HG02870 (cell line): ENCODE results near the gene CPN2.
A peak's percentile ranks its signal among the peaks of the same experiment; 100 is the strongest.

Source experiments
- ATAC-seq: cut with Tn5 transposase; IDR thresholded peaks from one replicate; pipeline ENCODE4 v1.9.1; 2021; ENCODE audit warnings: mild to moderate bottlenecking, moderate library complexity; ENCODE audit not compliant: unreplicated experiment

CPN2 gene

DNA sequence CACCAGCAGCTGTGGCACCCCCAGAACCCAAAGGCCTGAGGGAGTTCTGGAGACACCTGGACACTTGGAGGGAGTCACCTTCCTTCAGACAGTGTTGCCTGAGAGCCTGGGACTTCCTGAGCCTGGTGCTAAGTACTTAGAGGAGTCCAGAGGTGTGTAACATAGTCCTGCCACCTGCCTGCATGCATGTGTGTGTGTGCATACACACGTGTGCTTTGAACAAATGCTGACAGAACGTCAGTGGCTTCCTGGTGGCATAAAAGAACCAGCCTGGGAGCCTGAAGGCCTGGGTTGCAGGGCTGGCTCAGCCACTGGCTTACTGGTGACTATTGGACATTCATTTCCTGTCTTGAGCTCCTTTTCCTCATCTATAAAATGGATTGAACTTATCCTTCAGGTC lies 3.2 kb upstream of the CPN2 start:
- no peak for ATAC-seq

DNA sequence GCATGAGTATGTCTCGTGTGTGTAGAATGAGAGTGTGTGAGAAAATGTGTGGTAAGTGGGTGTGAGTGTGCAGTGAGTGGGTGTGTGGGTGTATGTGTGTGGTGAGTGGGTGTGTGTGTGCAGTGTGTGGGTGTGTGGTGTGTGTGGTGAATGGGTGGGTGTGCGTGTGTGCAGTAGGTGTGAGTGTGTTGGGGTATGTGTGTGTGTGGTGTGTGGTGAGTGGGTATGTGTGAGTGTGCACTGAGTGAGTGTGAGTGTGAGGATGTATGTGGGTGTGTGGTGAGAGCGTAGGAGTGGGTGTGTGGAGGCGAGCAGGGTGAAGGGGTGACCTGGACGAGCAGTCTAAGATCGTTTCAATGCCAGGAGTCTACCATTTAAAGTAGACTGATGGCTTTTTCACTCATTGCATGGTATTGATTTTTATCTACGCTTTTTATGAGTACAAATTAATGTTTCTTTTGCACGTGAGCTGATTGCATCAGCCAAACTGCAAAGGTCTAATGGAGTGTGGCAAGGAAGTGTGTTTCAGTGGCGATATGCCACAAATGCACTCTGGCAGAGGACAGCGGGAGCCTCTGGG lies 1.6 kb upstream of the CPN2 start:
- ATAC-seq = no peak

DNA sequence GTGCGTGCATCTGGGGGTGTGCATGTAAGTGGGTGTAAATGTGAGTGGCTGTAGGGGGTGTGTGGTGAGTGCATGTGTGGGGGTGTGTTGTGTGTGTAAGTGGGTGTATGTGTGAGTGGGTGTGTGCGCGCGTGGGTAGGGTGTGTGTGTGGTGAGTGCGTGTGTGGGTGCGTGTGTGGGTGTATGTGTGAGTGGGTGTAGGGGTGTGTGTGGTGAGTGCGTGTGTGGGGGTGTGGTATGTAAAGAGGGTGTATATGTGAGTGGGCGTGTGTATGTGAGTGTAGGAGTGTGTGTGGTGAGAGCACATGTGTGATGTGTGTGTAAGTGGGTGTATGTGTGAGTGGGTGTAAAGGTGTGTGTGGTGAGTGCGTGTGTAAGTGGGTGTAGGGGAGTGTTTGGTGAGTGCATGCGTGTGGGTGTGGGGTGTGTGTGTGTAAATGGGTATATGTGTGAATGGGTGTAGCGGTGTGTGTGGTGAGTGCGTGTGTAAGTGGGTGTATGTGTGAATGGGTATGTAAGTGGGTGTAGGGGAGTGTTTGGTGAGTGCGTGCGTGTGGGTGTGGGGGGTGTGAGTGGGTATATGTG lies 916 bp upstream of the CPN2 start:
- ATAC-seq = no peak

DNA sequence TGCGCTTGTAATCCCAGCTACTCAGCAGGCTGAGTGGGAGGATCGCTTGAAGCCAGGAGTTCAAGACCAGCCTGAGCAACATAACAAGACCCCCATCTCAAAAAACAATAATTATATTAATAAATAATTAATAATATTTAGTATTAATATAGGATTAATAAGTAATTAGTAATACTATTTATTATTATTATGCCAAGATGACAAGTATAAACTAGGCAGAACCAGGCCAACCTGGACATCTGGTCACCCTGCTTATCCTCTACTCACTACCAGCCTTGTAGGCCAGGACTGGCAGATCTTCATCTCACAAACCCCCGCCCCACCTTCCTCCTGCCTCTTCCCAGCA lies 429 bp downstream of the CPN2 start:
- ATAC-seq = no peak

DNA sequence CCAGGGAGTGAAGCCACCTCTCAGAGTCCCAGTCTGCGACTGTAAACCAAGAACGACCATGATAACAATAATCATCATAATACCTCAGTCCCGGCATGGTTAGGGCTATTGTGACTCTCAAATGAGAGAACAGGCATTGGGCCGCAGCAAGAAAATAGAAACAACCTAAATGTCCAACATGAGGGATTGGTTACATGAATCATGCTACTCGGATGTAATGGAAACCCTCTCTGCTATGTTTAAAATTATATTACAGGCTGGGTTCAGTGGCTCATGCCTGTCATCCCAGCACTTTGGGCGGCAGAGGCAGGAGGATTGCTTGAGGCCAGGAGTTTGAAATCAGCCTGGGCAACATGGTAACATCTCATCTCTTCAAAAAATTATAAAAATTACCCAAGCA lies 2.8 kb downstream of the CPN2 start:
- no peak for ATAC-seq

DNA sequence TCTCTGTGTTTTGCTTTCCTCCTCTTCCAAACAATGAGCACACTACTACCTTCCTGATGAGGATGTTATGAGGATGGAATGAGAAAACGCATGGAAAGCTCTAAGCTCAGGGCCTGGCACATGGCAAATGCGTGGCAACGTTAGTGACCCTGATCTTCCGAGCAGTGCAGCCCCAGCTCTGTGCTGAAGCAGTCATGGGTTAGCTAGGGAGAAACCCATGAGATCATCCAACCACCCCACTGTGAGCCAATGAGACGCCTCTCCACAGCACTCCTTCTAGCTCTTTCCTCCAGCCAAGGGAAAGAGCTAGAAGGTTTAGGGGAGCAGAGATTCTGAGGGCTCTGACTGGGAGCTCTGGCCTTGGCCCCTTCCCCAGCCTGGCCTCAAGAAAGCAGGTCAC lies 4.5 kb downstream of the CPN2 start:
- no peak for ATAC-seq

DNA sequence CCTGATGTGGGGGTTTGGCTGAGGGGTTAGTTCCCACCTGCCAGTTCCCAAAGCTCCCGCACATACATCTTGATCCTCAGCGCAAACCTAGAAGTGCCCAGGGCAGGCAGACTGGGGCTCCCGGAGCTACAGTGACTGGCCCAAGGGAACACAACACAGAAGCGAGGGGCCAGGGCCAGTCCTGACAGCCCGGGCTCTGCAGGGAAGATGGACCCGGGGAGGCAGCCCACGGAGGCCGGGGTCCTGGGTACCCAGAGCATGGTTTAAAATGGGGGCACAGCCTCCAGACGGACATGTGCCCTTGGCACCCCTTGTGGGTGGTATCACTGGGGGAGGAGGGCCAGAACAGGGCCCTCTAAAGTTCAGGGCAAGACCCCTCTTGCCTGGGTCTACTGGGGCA lies 5.1 kb downstream of the CPN2 start:
- no peak for ATAC-seq

DNA sequence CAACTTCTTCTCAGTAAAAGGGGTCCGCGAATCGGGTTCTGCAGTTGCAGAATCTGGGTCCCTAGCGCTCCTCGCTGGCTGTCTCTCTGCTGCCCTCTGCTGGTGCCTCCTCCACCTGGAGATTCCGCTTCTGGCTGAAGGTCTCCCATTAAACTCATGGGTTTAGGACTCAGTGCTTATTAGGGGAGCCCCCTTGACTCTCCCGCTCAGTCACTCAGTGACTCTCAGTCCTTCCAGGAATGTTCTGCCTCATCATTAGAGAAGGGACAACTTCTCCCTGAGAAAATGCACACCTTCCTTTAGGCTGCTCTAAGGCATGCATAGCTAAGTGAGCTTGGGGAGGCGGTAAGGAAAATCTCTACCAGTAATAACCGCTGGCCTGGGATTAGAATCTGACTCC lies 7.1 kb downstream of the CPN2 start:
- peak; percentile 50 for ATAC-seq

DNA sequence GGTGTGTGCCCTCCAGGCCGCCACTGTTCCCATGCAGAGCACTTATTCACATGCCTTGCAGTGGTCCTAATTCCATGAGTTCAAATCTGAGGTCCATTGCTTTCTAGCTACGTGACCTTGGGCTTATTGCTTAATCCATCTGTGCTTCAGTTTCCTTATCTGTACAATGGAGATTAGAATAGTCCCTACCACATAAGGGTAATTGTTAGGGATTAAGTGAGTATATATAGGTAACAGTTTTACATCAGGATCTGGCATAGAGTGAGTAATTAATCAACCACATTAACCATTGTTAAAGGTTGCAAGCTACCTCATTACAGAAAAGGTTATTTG lies 7.6 kb downstream of the CPN2 start:
- ATAC-seq = no peak

DNA sequence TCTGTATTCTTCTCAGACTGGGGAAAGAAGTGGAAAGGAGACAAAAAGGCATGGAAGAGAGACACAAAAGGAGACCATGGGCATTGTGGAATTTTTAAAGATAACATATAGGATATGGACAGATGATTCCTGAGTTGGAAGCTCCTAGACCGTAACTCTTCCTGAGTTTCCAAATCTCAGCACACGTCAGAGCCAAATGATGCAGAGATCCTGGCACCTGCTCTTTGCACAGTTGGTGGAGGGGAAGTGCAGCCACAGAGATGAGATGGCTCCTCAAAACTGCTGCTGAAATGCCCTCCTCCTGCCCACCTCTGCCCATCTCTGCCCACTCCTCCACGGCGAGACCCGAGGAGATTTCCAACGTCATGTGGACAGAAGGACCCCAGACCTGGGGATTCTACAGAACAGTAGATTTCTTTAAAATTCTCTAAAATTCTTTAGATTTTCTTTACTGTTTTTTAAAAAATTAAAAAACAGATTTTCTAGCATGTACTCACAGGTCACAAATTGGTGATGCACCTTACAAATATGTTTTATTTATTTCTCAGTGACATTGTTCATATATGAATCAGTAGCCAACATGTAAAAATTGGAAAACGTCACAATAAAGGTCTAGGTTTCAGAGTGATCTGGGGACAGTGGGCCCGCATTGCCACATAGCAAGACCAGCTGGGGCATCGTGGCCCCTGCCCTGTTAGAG lies 8.1 kb downstream of the CPN2 start:
- no peak for ATAC-seq

DNA sequence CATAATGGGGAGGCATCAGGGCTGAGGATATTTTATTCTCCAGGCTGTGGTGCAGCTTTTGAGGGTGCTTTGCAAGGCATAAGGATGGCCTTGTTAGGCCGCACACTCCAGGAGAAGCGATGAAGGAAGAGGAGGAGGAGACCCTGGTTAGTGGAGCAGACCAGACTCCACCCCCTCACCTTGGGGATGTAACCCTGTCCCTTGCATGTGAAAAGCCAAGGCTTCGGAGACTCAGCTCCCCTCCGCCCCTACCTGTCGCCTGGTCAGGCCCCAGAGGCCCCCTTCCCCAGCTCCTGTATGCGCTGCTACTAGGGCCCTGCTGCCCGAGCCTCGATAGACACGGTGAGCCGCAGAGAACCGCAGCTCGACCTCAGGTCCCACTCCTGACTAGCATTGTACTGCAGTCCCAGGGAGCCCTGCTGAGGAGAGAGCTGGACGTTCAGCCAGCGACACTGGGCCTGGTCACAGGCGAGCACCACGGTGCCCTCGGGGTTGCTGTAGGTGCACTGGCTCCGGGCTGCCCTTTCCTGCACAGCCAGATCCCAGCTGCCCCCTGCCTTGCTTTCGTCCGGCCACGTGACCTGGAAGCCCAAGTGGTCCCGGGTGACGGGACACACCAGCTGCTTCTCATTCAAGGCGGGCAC lies 10.2 kb downstream of the CPN2 start:
- no peak for ATAC-seq

DNA sequence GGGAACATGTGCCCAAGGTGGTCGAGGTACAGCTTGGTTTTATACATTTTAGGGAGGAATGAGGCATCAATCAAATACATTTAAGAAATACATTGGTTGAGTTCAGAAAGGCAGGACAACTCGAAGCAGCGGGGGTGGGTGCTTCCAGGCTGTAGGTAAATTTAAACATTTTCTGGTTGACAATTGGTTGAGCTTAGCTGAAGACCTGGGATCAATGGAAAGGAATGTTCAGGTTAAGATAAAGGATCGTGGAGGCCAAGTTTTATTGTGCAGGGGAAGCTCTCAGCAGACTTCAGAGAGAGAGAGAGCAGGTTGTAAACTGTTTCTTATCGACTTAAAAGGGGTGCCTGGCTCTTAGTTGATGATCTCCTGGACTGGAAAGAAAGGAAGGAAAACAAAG lies 11.3 kb downstream of the CPN2 start:
- no peak for ATAC-seq

DNA sequence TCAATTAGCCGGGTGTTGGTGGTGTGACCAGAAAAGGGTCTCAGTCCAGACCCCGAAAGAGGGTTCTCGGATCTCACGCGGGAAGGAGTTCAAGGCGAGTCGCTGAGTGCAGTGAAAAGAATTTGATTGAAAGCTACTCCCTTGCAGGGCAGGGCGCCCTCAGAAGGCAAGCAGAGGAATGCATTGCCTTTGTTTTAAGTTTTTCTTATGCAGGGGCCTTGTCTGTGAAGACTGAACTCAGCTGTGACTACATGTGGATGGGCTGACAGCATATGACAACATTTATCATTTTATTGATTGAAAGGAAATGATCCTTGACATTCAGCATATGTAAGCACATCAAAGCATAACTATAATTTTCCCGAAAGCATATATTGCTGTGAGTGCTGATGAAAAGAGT lies 11.8 kb downstream of the CPN2 start:
- no peak for ATAC-seq

DNA sequence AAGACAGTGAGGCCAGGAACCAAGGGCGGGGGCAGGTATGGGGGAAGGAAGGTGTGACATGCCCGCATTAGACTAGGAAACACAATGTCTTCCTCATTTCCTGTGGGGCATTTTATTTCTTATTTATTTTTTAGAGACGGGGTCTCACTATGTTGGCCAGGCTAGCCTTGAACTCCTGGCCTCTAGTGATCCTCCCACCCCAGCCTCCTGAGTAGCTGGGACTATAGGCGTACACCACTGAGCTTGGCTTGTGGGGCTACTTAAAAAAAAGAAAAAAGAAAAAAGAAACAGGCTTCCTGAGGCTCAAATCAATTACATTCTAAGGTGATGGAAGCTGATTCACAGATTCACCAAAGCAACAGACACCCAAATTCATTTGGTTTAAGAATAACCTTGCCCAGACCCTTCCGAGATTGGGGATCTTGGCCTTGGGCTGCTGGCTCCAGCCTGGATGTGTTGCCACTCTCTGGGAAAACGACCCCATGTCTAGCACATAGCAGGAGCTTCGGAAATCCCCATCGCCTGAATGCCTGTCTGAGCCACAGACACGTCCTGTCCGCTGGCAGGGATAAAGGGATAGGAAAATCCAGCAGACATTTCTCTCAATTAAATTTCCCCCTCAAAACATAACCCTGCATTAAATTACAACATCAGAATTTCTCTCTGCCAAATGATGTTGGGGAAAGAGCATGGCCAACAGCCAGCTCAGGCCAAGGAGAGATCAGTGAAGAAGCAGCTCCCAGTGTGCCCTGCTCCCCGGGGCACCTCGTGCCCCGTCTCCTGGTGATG lies 13.0 kb downstream of the CPN2 start:
- no peak for ATAC-seq

DNA sequence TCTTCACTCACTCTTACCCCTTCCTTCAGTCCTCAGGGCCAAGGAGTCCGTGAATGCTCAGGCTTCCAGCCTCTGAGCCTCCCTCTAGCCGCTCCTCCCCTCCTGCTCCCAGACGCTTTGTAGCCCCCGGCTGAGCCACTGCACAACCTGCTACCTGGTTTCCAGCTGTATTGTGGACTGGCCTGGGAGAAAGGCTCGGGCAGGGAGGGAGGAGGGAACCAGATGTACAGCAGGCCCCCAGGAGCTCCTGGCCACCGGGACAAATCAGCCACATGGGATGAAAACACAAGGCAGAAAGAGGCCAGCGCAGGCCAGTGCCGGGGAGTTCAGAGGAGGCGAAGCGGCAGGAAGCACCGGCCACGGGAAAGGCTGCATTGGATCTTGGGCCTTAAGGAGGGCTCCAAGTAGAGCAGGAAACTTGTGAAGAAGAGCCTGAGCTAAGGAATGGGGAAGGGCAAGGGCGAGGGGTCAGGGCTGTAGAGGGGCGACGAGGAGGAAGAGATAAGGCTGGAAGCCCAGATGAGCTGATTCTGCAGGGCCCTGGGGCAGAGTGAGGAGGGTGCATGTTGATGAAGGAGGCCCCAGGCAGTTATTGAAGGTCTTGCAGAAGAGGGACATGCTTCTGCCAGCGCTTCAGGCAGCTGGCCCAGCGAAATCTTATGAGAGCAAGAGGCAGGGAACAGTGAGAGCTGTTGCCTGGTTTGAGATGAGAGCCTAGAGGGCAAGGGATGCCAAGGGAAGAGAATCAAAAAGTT lies 14.3 kb downstream of the CPN2 start:
- no peak for ATAC-seq

DNA sequence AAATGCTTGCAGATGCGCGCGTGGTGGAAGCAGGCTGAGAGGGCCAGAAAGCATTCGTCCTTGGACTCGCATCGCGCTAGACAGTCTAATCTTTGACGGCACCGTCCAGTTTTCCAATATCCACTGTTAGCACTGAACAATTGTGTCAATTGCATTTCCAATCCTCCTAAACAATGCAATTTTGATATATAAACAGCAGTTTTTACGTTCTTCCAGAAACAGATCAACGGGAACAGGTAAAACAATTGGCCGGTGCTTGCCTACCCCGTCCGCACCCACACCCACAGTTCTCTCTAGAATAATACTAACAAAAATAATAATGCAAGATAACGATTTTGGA lies 17.2 kb downstream of the CPN2 start:
- no peak for ATAC-seq

DNA sequence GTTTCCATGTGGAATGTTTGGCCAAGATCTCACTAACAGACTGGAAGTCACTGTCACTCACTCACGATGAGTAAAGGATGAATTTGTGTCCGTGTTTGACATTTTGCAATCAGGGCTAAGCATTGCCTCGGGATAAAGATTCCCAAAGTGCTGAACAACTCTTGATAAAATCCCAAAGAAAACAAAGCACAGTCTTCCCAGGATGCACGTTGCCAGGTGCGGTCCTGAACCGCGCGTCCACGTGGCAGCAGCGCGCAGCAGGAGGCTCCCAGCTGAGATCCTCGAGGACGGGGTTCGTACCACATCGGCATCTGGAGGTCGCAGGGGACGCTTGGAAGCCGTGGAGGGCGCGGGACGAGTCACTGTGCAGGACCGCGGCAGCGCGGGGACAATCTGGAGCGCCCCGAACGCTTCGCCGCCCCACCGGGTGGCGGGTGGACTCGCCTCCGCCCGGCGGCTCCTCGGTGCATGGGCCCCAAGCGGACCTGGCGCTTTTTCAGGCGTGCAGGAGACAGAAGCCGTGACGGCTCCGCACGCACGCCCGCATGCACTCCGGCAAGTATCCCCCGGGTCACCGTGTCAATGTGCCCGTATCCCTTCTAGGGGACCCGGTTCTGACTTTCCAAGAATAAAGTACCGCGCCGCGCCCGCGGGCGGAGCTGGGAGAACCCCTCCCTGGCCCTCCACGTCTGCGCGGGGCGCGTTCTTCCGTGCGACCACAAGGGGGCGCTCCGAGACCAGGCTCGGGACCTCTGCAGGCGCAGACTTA lies 17.7 kb downstream of the CPN2 start:
- ATAC-seq = peak; percentile 84

DNA sequence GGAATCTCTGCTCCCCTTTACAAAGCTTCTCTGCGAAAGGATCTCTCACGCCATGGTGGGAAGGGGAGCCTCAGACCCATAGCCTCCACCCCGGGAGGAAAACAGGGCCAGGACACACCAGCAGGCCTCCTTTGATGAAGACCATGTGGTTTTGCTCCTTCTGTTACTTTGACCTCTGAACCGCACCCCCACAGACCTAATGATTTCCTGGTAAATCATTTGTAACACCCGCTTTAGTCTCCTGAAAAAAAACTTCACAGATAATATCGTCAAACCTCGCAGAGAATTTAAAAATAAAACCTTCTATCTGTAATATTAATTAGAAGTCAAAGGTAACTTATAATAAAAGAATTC lies 18.3 kb downstream of the CPN2 start:
- ATAC-seq = no peak

DNA sequence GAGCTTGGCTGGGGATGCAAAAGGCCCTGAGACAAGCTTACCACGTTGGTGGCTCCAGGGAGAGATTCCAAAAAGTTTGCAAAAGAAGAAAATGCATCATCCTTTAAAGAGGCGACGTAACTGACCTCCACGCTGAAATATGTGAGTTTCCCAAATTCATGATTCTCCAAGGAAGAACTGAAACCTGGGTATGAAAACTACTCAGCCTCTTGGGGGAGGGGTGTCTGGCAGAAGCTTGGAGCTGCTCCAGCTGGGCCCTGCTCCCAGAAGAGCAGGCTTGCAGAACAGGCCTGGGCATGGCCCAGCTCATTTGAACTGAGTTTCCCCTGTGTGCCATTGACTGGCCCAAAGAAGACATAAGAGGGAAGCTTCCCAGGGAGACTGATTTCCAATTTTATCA lies 20.5 kb downstream of the CPN2 start:
- ATAC-seq = no peak

DNA sequence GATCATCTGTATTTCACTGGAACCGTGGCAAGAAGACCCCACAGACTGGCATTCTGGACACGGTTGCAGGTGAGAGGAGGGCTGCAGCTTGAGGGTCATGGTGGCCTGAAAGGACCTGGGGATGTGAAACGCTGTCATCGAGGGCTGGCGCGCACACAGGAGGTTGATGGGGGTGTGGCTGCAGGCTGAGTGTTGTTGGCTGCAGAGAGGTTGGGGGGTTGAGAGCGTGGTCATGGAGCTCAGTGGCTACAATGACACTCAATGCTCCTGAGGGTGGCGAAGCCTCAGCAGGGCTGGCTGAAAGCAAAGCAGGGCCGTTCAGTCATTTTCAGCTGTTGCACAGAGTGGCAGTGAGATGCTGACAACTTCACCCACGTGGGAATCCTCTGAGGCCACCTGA lies 21.0 kb downstream of the CPN2 start:
- ATAC-seq = no peak

DNA sequence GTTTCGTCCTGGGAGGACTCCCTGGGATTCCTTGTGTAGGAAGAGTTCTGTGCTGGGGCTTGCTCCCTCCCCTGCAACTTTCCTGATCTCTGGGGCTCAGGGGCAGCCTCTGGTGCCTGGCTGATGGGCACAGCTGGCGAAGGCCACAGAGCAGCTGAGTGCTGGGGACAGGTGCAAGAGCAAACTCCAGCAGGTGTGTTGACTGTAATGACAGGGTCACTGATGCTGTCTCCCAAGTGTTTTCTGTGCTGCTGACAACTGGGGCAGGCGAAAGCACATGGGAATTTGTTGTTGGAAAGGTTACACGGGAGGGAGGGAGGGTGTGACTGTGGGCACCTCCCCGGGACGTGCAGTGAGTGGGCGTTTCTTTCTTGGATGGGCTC lies 21.6 kb downstream of the CPN2 start:
- ATAC-seq = no peak
